ENCODE measurements around the gene HHEX. TPM values are rescaled to one million over a fixed set of nuclear protein-coding genes. Genes with fewer than 3 reads are reported as not detected.

Gene HHEX
- total and polyA plus RNA-seq, 10 of the 15 experiments (the other 5 are each of a cell fraction or from before 2014, with no cell fraction given): 3.9 to 32.8 (median 16.4) TPM

DNA sequence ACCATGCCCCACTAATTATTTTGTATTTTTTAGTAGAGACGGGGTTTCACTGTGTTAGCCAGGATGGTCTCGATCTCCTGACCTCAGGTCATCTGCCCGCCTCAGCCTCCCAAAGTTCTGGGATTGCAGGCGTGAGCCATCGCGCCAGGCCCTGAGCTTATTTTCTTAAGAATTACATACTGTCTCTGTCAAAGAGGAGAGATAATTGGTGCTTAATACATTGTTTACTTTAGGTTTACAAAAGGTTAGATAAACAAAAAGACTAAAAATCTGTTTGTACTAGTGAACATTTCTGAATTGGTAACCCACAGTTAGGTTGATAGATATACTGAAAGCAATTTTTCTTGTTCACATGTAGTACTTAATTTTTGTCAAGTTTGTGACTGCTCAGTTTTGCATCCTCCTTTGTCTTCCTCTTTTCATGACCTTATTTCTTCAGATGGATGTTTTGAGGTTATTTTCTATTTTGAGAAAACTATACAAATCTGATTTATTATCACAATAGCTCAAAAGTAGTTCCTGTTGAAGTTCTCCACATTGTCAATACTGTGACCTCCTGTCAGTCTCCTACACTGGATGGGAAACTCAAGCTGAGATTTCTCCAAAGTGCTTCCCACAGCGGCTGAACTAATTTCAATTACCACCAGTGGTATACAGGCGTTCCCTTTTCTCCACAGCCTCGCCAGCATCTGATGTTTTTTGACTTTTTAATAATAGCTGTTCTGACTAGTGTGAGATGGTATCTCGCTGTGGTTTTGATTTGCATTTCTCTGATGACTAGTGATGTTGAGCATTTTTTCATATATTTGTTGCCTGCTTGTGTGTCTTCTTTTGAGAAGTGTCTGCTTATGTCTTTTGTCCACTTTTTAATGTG is 22.5 kb downstream of the HHEX start:
- Histone ChIP-seq H3K4me2 (ENCODE audit: control insufficient read depth, insufficient read depth) (peak overlapping the region; percentile 15; the same call in 1 of the 2 replicates), H3K9me3 (replicated peaks; ENCODE audit: control insufficient read depth, insufficient read depth, low read length) (peaks cover 14% of the 10 kb centered on the region; the same call in 2 of the 3 replicates), H3K4me3 (no peak overlapping the region), H3K27me3 (replicated peaks in 1 of 2; ENCODE audit: control insufficient read depth in 2 of 2, insufficient read depth in 2 of 2, low read length in 1 of 2) (no peaks in the 10 kb centered on the region), H3K9ac (ENCODE audit: control insufficient read depth, insufficient read depth, low read length) (no peak overlapping the region), H3K4me1 (ENCODE audit: control insufficient read depth, insufficient read depth, low read length) (peaks cover 9% of the 10 kb centered on the region; the same call in 1 of the 2 replicates), H3K27ac (ENCODE audit: control insufficient read depth, insufficient read depth) (no peak overlapping the region), H3K79me2 (ENCODE audit: control insufficient read depth, insufficient read depth, low read length) (no peaks in the 10 kb centered on the region), H3K36me3 (ENCODE audit: control insufficient read depth in 2 of 2, insufficient read depth in 2 of 2, low read length in 1 of 2) (no peaks in the 10 kb centered on the region), H2AFZ (ENCODE audit: control insufficient read depth, low read depth, low read length) (no peak overlapping the region), H4K20me1 (ENCODE audit: control insufficient read depth, insufficient read depth) (no peaks in the 10 kb centered on the region)
- ChIA-PET POLR2A (interaction anchor here (0.5 kb wide), 1 partner anchor 113 kb away, joined by 3 read pairs; no protein-coding TSS in a partner anchor), SMC1A (ENCODE audit: uncharacterized antibody, unreplicated experiment) (interaction anchor here (0.6 to 2.8 kb wide), 10 partner anchors 10 to 1617 kb away, joined by 3 to 12 read pairs (median 4); no protein-coding TSS in a partner anchor), RAD21 (ENCODE audit: unreplicated experiment) (no interaction called here), CTCF (interaction anchor here (1.1 to 1.7 kb wide), 2 partner anchors 12 to 13 kb away, joined by 4 read pairs; no protein-coding TSS in a partner anchor)
- no TSS peak for BruUV-seq (replicated peaks)
- WGBS (ENCODE audit: insufficient coverage, insufficient replicate concordance, low lambda C conversion rate, missing lambda C conversion rate): 40% methylated on average over 10 of the region's 10 CpGs
- in situ Hi-C loops (cut with MboI): no loop called here
- peak; percentile 69 for FAIRE-seq
- intact Hi-C loops (cut with micrococcal nuclease; ENCODE audit: unreplicated experiment): loop anchor here (1.0 kb wide), 1 partner anchor 44 kb away; no protein-coding TSS in a partner anchor
- peak; percentile 75 for ATAC-seq
- peak; percentile 16 for DNase-seq (ENCODE audit: low read depth, low spot score)
- TF ChIP-seq IRF4 (IDR thresholded peaks at IDR 0.05; ENCODE audit: low read depth, low read length): no peak
- TF ChIP-seq HDAC2 (IDR thresholded peaks at IDR 0.05): no peak
- TF ChIP-seq KAT2A (conservative IDR thresholded peaks at IDR 0.05; ENCODE audit: control insufficient read depth, low read depth, low read length): no peak
- TF ChIP-seq TBL1XR1 (IDR thresholded peaks at IDR 0.05; ENCODE audit: low read depth, low read length): no peak
- TF ChIP-seq RUNX3 (IDR thresholded peaks at IDR 0.05; ENCODE audit: low read length): peak; percentile 71
- TF ChIP-seq MXI1 (IDR thresholded peaks at IDR 0.05; ENCODE audit: low read depth, low read length): no peak
- no peak for TF ChIP-seq SREBF1 (IDR thresholded peaks at IDR 0.05; ENCODE audit: low read length)
- peak; percentile 26; the same call in 1 of the 2 replicates for TF ChIP-seq ZBED1 (IDR thresholded peaks at IDR 0.05; ENCODE audit: borderline replicate concordance)
- no peak for TF ChIP-seq ZNF217 (IDR thresholded peaks at IDR 0.05)
- TF ChIP-seq EED (IDR thresholded peaks at IDR 0.05; ENCODE audit: low read depth): 0 out of 2 replicates have a peak, but pooled peaks have one; percentile 16
- TF ChIP-seq MTA2 (IDR thresholded peaks at IDR 0.05; ENCODE audit: low read depth): 0 out of 2 replicates have a peak, but pooled peaks have one; percentile 46
- TF ChIP-seq SMC3 (IDR thresholded peaks at IDR 0.05; ENCODE audit: borderline replicate concordance, low read length): no peak
- no peak for TF ChIP-seq ESRRA (IDR thresholded peaks at IDR 0.05; ENCODE audit: low read length)
- TF ChIP-seq MEF2B (IDR thresholded peaks at IDR 0.05; ENCODE audit: partially characterized antibody, poor library complexity, severe bottlenecking): peak; percentile 41
- TF ChIP-seq, protein P1, sequence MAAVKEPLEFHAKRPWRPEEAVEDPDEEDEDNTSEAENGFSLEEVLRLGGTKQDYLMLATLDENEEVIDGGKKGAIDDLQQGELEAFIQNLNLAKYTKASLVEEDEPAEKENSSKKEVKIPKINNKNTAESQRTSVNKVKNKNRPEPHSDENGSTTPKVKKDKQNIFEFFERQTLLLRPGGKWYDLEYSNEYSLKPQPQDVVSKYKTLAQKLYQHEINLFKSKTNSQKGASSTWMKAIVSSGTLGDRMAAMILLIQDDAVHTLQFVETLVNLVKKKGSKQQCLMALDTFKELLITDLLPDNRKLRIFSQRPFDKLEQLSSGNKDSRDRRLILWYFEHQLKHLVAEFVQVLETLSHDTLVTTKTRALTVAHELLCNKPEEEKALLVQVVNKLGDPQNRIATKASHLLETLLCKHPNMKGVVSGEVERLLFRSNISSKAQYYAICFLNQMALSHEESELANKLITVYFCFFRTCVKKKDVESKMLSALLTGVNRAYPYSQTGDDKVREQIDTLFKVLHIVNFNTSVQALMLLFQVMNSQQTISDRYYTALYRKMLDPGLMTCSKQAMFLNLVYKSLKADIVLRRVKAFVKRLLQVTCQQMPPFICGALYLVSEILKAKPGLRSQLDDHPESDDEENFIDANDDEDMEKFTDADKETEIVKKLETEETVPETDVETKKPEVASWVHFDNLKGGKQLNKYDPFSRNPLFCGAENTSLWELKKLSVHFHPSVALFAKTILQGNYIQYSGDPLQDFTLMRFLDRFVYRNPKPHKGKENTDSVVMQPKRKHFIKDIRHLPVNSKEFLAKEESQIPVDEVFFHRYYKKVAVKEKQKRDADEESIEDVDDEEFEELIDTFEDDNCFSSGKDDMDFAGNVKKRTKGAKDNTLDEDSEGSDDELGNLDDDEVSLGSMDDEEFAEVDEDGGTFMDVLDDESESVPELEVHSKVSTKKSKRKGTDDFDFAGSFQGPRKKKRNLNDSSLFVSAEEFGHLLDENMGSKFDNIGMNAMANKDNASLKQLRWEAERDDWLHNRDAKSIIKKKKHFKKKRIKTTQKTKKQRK (IDR thresholded peaks at IDR 0.05; ENCODE audit: low read depth, low read length): no peak
- no peak for TF ChIP-seq KLF5 (IDR thresholded peaks at IDR 0.05; ENCODE audit: partially characterized antibody)
- TF ChIP-seq NFIC (IDR thresholded peaks at IDR 0.05; ENCODE audit: low read depth, low read length): 0 out of 2 replicates have a peak, but pooled peaks have one; percentile 37
- no peak for TF ChIP-seq HCFC1 (IDR thresholded peaks at IDR 0.05; ENCODE audit: low read length)
- TF ChIP-seq NR2F1 (conservative IDR thresholded peaks at IDR 0.05): no peak
- no peak for TF ChIP-seq SMAD5 (IDR thresholded peaks at IDR 0.05; ENCODE audit: low read depth)
- no peak for TF ChIP-seq BHLHE40 (IDR thresholded peaks at IDR 0.05; ENCODE audit: borderline replicate concordance in 1 of 2, low read depth in 2 of 2, low read length in 1 of 2)
- 0 out of 2 replicates have a peak, but pooled peaks have one; percentile 10 for TF ChIP-seq NBN (IDR thresholded peaks at IDR 0.05)
- TF ChIP-seq JUNB (IDR thresholded peaks at IDR 0.05): 0 out of 2 replicates have a peak, but pooled peaks have one; percentile 12
- TF ChIP-seq CREB1 (IDR thresholded peaks at IDR 0.05; ENCODE audit: low read depth): no peak
